HepG2 (cell line): Measurements from ENCODE around the gene GJA9. TPM values are rescaled to one million over a fixed set of nuclear protein-coding genes. Genes with fewer than 3 reads are reported as not detected.

Source experiments
- ATF7-NPFF ChIP-seq: sonication (generic); formaldehyde crosslinking; IDR thresholded peaks from 2 replicates; pipeline ENCODE4 v1.8.1; 2023; ENCODE audit warnings: mild to moderate bottlenecking, low read depth, missing genetic modification reagents, moderate library complexity
- CCAR2 ChIP-seq: fragments of 200-400 bp; formaldehyde crosslinking; optimal IDR thresholded peaks from 2 replicates; pipeline ENCODE3; 2018; ENCODE audit warnings: low read depth, mild to moderate bottlenecking, low read length, moderate library complexity
- CENPBD1 ChIP-seq: sonication (generic); formaldehyde crosslinking; IDR thresholded peaks from 2 replicates; pipeline ENCODE4 v1.8.0; 2022; ENCODE audit warnings: missing genetic modification reagents, low read depth, mild to moderate bottlenecking, borderline replicate concordance
- GMEB1 ChIP-seq: sonication (generic); formaldehyde crosslinking; IDR thresholded peaks from 2 replicates; pipeline ENCODE4 v1.5.1; 2020; ENCODE audit warnings: missing genetic modification reagents, mild to moderate bottlenecking, borderline replicate concordance
- HNF1B ChIP-seq: sonication (generic); formaldehyde crosslinking; IDR thresholded peaks from 2 replicates; pipeline ENCODE4 v1.5.1; 2020; ENCODE audit warnings: mild to moderate bottlenecking, moderate library complexity, missing genetic modification reagents
- HOXA7 ChIP-seq: sonication (generic); formaldehyde crosslinking; IDR thresholded peaks from 2 replicates; pipeline ENCODE4 v1.8.1; 2022; ENCODE audit warnings: mild to moderate bottlenecking, missing genetic modification reagents, moderate library complexity
- IRF9 ChIP-seq: sonication (generic); formaldehyde crosslinking; IDR thresholded peaks from 2 replicates; pipeline ENCODE4 v1.8.0; 2022; ENCODE audit warnings: missing genetic modification reagents, mild to moderate bottlenecking, borderline replicate concordance
- MATR3 ChIP-seq: sonication (generic); formaldehyde crosslinking; IDR thresholded peaks from 2 replicates; pipeline ENCODE4 v1.4.0; 2020; ENCODE audit warnings: missing genetic modification reagents
- NR1H2 ChIP-seq: sonication (generic); formaldehyde crosslinking; IDR thresholded peaks from 2 replicates; pipeline ENCODE4 v1.8.1; 2022; ENCODE audit warnings: low read depth, missing genetic modification reagents, borderline replicate concordance
- PCBP1 ChIP-seq: fragments of 200-400 bp; formaldehyde crosslinking; IDR thresholded peaks from 2 replicates; pipeline ENCODE4 v1.6.1; 2017; ENCODE audit warnings: mild to moderate bottlenecking, low read depth, low read length, borderline replicate concordance
- SALL2 ChIP-seq: sonication (generic); formaldehyde crosslinking; IDR thresholded peaks from 2 replicates; pipeline ENCODE4 v1.8.1; 2023; ENCODE audit warnings: mild to moderate bottlenecking, missing genetic modification reagents, inconsistent platforms
- TRIM24 ChIP-seq: sonication (generic); formaldehyde crosslinking; IDR thresholded peaks from 2 replicates; pipeline ENCODE4 v1.8.0; 2022; ENCODE audit warnings: mild to moderate bottlenecking, missing genetic modification reagents
- ZMYM4 ChIP-seq: sonication (generic); formaldehyde crosslinking; IDR thresholded peaks from 2 replicates; pipeline ENCODE4 v1.8.1; 2023; ENCODE audit warnings: mild to moderate bottlenecking, missing genetic modification reagents
- ZNF180 ChIP-seq: sonication (generic); formaldehyde crosslinking; IDR thresholded peaks from 2 replicates; pipeline ENCODE4 v1.4.0; 2020; ENCODE audit warnings: low read depth, missing genetic modification reagents, borderline replicate concordance
- ZNF335 ChIP-seq: sonication (generic); formaldehyde crosslinking; IDR thresholded peaks from 2 replicates; pipeline ENCODE4 v1.4.0; 2020; ENCODE audit warnings: missing genetic modification reagents
- ZNF33A ChIP-seq: sonication (generic); formaldehyde crosslinking; IDR thresholded peaks from 2 replicates; pipeline ENCODE4 v1.5.1; 2020; ENCODE audit warnings: missing genetic modification reagents, mild to moderate bottlenecking, moderate library complexity, borderline replicate concordance
- ZNF362 ChIP-seq: sonication (generic); formaldehyde crosslinking; IDR thresholded peaks from 2 replicates; pipeline ENCODE4 v1.4.0; 2020; ENCODE audit warnings: missing genetic modification reagents, mild to moderate bottlenecking, borderline replicate concordance
- ZNF503 ChIP-seq: sonication (generic); formaldehyde crosslinking; IDR thresholded peaks from 2 replicates; pipeline ENCODE4 v1.4.0; 2020; ENCODE audit warnings: missing genetic modification reagents
- ZNF713 ChIP-seq: sonication (generic); formaldehyde crosslinking; IDR thresholded peaks from 2 replicates; pipeline ENCODE4 v1.4.0; 2020; ENCODE audit warnings: mild to moderate bottlenecking, missing genetic modification reagents
- ZNF792 ChIP-seq: IDR thresholded peaks from 2 replicates; pipeline ENCODE4 v1.6.1; 2016
- polyA plus RNA-seq, 8 experiments: library from polyadenylated mRNA; depleted of rRNA in 3 of 8; stranded (reverse) in 7 of 8; unstranded in 1 of 8; fragments of >200 nt; fragmentation: Illumina TruSeq in 4 of 8; extraction: Trizol in 4 of 8; gene quantifications; 2 replicates each; pipeline versions ENCODE4 v1.2.1 to v1.2.3, GENCODE V29; 2011 to 2016; ENCODE audit warnings: low read depth in 4 of 8, missing spikeins in 1 of 8, mixed read lengths in 1 of 8; ENCODE audit not compliant: insufficient read depth in 1 of 8
- total RNA-seq, 5 experiments: library from RNA; depleted of rRNA; stranded (reverse); fragments of >200 nt; fragmentation: Illumina TruSeq; extraction: Trizol; gene quantifications; 2 replicates each; pipeline ENCODE4 v1.2.3, GENCODE V29; 2016; ENCODE audit warnings: low read depth in 1 of 5

The GJA9 gene
- total and polyA plus RNA-seq, 2 of the 13 experiments (the other 11 are each of a cell fraction or from before 2014, with no cell fraction given) = 0.08 to 0.13 TPM

GRCh38 chr1:38873027-38873969 is 8.1 kb downstream of the GJA9 start, which contains the start of gene MYCBP (continued):
- TF ChIP-seq PCBP1 (no peak), TRIM24 (CRISPR knock-in tag) (no peak), CENPBD1 (CRISPR knock-in tag) (no peak), ZNF713 (CRISPR knock-in tag) (no peak), MATR3 (CRISPR knock-in tag) (no peak), ZNF362 (CRISPR knock-in tag) (no peak), SALL2 (peak; percentile 29; the same call in 1 of the 2 replicates), ZNF180 (CRISPR knock-in tag) (no peak), ZNF33A (no peak), ZNF792 (CRISPR knock-in tag) (no peak), GMEB1 (CRISPR knock-in tag) (peak; percentile 60; the same call in 1 of the 2 replicates), HOXA7 (CRISPR knock-in tag) (no peak), IRF9 (CRISPR knock-in tag) (peak; percentile 59; the same call in 1 of the 2 replicates), ZNF335 (CRISPR knock-in tag) (0 out of 2 replicates have a peak, but pooled peaks have one; percentile 34), ATF7-NPFF (CRISPR knock-in tag) (peak; percentile 82), ZNF503 (CRISPR knock-in tag) (no peak), NR1H2 (no peak), ZMYM4 (peak; percentile 50; the same call in 1 of the 2 replicates), CCAR2 (no peak), HNF1B (no peak; the same call in none of the 2 replicates)
